GM12878 (cell line): ENCODE measurements around the gene FAM20B. TPM values are rescaled to one million over a fixed set of nuclear protein-coding genes. Genes with fewer than 3 reads are reported as not detected.

Source experiments
- ATAC-seq: fragments of 200-7000 bp; cut with Tn5 transposase; 3 replicates; pipeline ENCODE4 v1.9.1; 2020; ENCODE audit warnings: mild to moderate bottlenecking, moderate library complexity
- BruUV-seq: library from RNA; stranded (reverse); fragments of 400-500 nt; replicated peaks from 2 replicates; lab custom pipeline; 2021; lab: Mats Ljungman, UMichigan
- CTCF ChIA-PET: fragments of 300-600 bp; sonication (Branson Sonifier 250); formaldehyde crosslinking; extraction: SDS; loops from one replicate; lab custom pipeline; 2021; ENCODE audit warnings: inconsistent platforms; lab: Yijun Ruan, JAX
- POLR2A ChIA-PET: fragments of 350-600 bp; formaldehyde crosslinking; extraction: SDS; loops from one replicate; lab custom pipeline; 2021; ENCODE audit warnings: inconsistent platforms; lab: Charles Lee
- RAD21 ChIA-PET: fragments of 300-600 bp; sonication (Branson Sonifier 250); formaldehyde crosslinking; loops from one replicate; lab custom pipeline; 2023; ENCODE audit warnings: antibody characterized with exemption; ENCODE audit not compliant: unreplicated experiment; lab: Charles Lee
- SMC1A ChIA-PET: fragments of 300-600 bp; sonication (Branson Sonifier 250); formaldehyde crosslinking; loops from one replicate; lab custom pipeline; 2023; ENCODE audit not compliant: unreplicated experiment, uncharacterized antibody; lab: Charles Lee
- DNase-seq: peaks from one replicate; pipeline ENCODE4 v3.0.0-alpha.2; 2011; ENCODE audit warnings: low read depth, low spot score
- FAIRE-seq: peaks from 3 replicates; lab custom pipeline; 2011; peaks lifted over from hg19 to GRCh38; lab: Jason Lieb, UNC
- H2AFZ ChIP-seq: 2 replicates; pipeline ENCODE4 v1.6.0; 2011; ENCODE audit warnings: low read depth, low read length, control low read depth; ENCODE audit not compliant: control insufficient read depth
- H3K27ac ChIP-seq: 2 replicates; pipeline ENCODE4 v1.5.1; 2011; ENCODE audit warnings: control low read depth; ENCODE audit not compliant: control insufficient read depth, insufficient read depth
- H3K27me3 ChIP-seq, 2 experiments: replicated peaks in 1 of 2; 2 replicates each; pipeline versions ENCODE4 v1.6.0 to v1.6.1; 2011; ENCODE audit warnings: low read length in 1 of 2; ENCODE audit not compliant: control insufficient read depth in 2 of 2, insufficient read depth in 2 of 2
- H3K36me3 ChIP-seq, 2 experiments: 2 replicates each; pipeline ENCODE4 v1.5.1; 2011; ENCODE audit warnings: low read length in 1 of 2; ENCODE audit not compliant: control insufficient read depth in 2 of 2, insufficient read depth in 2 of 2
- H3K4me1 ChIP-seq: 2 replicates; pipeline ENCODE4 v1.6.1; 2011; ENCODE audit warnings: mild to moderate bottlenecking, low read length, moderate library complexity, mixed read lengths; ENCODE audit not compliant: control insufficient read depth, insufficient read depth
- H3K4me2 ChIP-seq: 2 replicates; pipeline ENCODE4 v1.6.0; 2011; ENCODE audit warnings: control low read depth; ENCODE audit not compliant: control insufficient read depth, insufficient read depth
- H3K4me3 ChIP-seq: fragments of 200-600 bp; sonication (generic); 2 replicates; pipeline ENCODE4 v1.5.1; 2016
- H3K79me2 ChIP-seq: 2 replicates; pipeline ENCODE4 v1.6.0; 2011; ENCODE audit warnings: low read length; ENCODE audit not compliant: control insufficient read depth, insufficient read depth
- H3K9ac ChIP-seq: 2 replicates; pipeline ENCODE4 v1.8.0; 2011; ENCODE audit warnings: low read length, control low read depth, mixed read lengths; ENCODE audit not compliant: control insufficient read depth, insufficient read depth
- H3K9me3 ChIP-seq: replicated peaks from 3 replicates; pipeline ENCODE4 v1.5.1; 2011; ENCODE audit warnings: mild to moderate bottlenecking, low read length; ENCODE audit not compliant: control insufficient read depth, insufficient read depth
- H4K20me1 ChIP-seq: 2 replicates; pipeline ENCODE4 v1.6.0; 2011; ENCODE audit not compliant: control insufficient read depth, insufficient read depth
- BCL11A ChIP-seq: IDR thresholded peaks from 2 replicates; pipeline ENCODE4 v1.6.1; 2011; ENCODE audit warnings: low read depth, low read length
- IKZF1 ChIP-seq: fragments of 450-650 bp; conservative IDR thresholded peaks from 2 replicates; pipeline ENCODE4 v1.6.1; 2017; ENCODE audit warnings: antibody characterized with exemption, mild to moderate bottlenecking
- JUNB ChIP-seq: IDR thresholded peaks from 2 replicates; pipeline ENCODE4 v1.6.1; 2016; ENCODE audit warnings: antibody characterized with exemption, mild to moderate bottlenecking
- JUND ChIP-seq: IDR thresholded peaks from 2 replicates; pipeline ENCODE4 v1.6.1; 2012; ENCODE audit warnings: low read depth, mild to moderate bottlenecking, low read length, improper control_type of control experiment, moderate library complexity
- KAT2A ChIP-seq: conservative IDR thresholded peaks from 2 replicates; pipeline ENCODE4 v1.6.1; 2011; ENCODE audit warnings: low read depth, low read length; ENCODE audit not compliant: control insufficient read depth
- MEF2A ChIP-seq: IDR thresholded peaks from 2 replicates; pipeline ENCODE4 v1.6.1; 2011; ENCODE audit warnings: low read depth, mild to moderate bottlenecking, low read length, moderate library complexity; ENCODE audit not compliant: insufficient read depth
- MTA2 ChIP-seq: fragments of 450-650 bp; IDR thresholded peaks from 2 replicates; pipeline ENCODE4 v1.6.1; 2016; ENCODE audit warnings: low read depth, mild to moderate bottlenecking, moderate library complexity
- NBN ChIP-seq: fragments of 450-650 bp; IDR thresholded peaks from 2 replicates; pipeline ENCODE4 v1.6.1; 2016
- ZSCAN29 ChIP-seq: fragments of 450-650 bp; IDR thresholded peaks from 2 replicates; pipeline ENCODE4 v1.6.1; 2017; ENCODE audit warnings: mild to moderate bottlenecking, moderate library complexity
- WGBS: methylation state at CpG from one replicate; pipeline ENCODE4 v1.1.6; 2016; ENCODE audit warnings: low lambda C conversion rate; ENCODE audit not compliant: insufficient replicate concordance, insufficient coverage; ENCODE audit errors: missing lambda C conversion rate; 5-methylcytosine and 5-hydroxymethylcytosine counted together
- in situ Hi-C: fragments of 300-500 bp; cut with MboI; formaldehyde crosslinking; loops from 9 replicates; pipeline ENCODE4 v1.14.3; 2018; ENCODE audit warnings: mixed read lengths
- intact Hi-C: fragments of 100-400 bp; cut with micrococcal nuclease; formaldehyde crosslinking; loops from one replicate; pipeline ENCODE4 v1.14.2; 2022; ENCODE audit not compliant: unreplicated experiment
- polyA plus RNA-seq, 11 experiments: library from polyadenylated mRNA; depleted of rRNA in 4 of 11; unstranded in 6 of 11; stranded (reverse) in 5 of 11; fragments of >200 nt; fragmentation: Nextera tagmentation in 4 of 11; fragmentation: Illumina TruSeq in 1 of 11; extraction: Ambion mirVana in 4 of 11; extraction: Trizol in 1 of 11; gene quantifications; 1 replicate in 1 of 11; 2 replicates in 10 of 11; pipeline versions ENCODE4 v1.2.1 to v1.2.3, GENCODE V29; 2011 to 2016; ENCODE audit warnings: inconsistent platforms in 2 of 11, missing spikeins in 2 of 11, low read depth in 1 of 11
- total RNA-seq, 4 experiments: library from RNA; depleted of rRNA in 3 of 4; stranded (reverse); fragments of >200 nt in 3 of 4; fragmentation: Illumina TruSeq in 1 of 4; extraction: Trizol in 1 of 4; gene quantifications; 2 replicates each; pipeline versions ENCODE4 v1.2.1 to v1.2.3, GENCODE V29; 2013 to 2021
- TF ChIP-seq, protein P1 (sequence below): fragments of 450-650 bp; IDR thresholded peaks from 2 replicates; pipeline ENCODE4 v1.6.1; 2017; ENCODE audit warnings: mild to moderate bottlenecking, low read depth, inconsistent platforms; ENCODE audit not compliant: poor library complexity, severe bottlenecking
- TF ChIP-seq, protein P2 (sequence below), 3 experiments: IDR thresholded peaks in 2 of 3; conservative IDR thresholded peaks in 1 of 3; 2 replicates each; pipeline ENCODE4 v1.5.1; 2011; ENCODE audit warnings: low read depth in 3 of 3, low read length in 3 of 3, mild to moderate bottlenecking in 3 of 3, control low read depth in 2 of 3, moderate library complexity in 2 of 3, inconsistent platforms in 1 of 3, mixed read lengths in 1 of 3; ENCODE audit not compliant: control insufficient read depth in 2 of 3, insufficient read depth in 1 of 3; ENCODE audit errors: extremely low read depth in 1 of 3
- TF ChIP-seq, protein P3 (sequence below): IDR thresholded peaks from 2 replicates; pipeline ENCODE4 v1.6.1; 2012; ENCODE audit warnings: low read depth, low read length, improper control_type of control experiment
- TF ChIP-seq, protein P4 (sequence below): IDR thresholded peaks from 2 replicates; pipeline ENCODE4 v1.6.1; 2012; ENCODE audit warnings: low read depth, low read length, improper control_type of control experiment

The FAM20B gene
- total and polyA plus RNA-seq, 10 of the 15 experiments (the other 5 are each of a cell fraction or from before 2014, with no cell fraction given): 2.4 to 25.6 (median 12.8) TPM

DNA sequence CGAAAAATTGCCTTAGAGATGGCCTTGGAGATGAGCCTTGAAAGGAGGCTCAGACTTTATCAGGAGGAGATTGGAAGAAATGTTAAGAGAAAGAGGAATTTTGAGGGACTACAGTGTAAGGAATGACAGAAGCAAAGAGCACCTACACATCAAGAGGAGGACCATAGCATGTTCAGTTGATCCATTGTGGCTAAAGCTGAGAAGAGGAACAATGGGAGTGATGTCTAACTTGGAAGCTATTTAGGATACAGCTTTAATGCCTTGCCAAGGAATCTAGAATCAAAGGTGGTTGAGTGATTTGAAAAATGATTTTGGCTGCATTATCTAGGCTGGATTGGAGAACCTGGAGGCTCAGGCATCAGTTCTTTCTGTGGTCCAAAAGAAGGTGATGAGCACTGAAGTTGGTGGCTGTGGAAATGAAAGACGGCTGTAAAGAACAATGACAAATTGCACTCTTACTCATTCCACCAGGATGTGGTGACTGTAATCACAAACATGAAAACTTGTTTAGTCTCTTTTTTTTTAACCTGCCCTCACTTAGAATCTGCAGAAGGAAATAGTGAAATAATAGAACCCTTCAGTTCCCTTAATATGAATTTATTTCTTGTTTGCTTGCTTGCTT, 11.3 kb downstream of the FAM20B start (continued):
- TF ChIP-seq, protein P1, sequence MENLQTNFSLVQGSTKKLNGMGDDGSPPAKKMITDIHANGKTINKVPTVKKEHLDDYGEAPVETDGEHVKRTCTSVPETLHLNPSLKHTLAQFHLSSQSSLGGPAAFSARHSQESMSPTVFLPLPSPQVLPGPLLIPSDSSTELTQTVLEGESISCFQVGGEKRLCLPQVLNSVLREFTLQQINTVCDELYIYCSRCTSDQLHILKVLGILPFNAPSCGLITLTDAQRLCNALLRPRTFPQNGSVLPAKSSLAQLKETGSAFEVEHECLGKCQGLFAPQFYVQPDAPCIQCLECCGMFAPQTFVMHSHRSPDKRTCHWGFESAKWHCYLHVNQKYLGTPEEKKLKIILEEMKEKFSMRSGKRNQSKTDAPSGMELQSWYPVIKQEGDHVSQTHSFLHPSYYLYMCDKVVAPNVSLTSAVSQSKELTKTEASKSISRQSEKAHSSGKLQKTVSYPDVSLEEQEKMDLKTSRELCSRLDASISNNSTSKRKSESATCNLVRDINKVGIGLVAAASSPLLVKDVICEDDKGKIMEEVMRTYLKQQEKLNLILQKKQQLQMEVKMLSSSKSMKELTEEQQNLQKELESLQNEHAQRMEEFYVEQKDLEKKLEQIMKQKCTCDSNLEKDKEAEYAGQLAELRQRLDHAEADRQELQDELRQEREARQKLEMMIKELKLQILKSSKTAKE: peak; percentile 54
- no peak for TF ChIP-seq ZSCAN29
- TF ChIP-seq NBN: 0 out of 2 replicates have a peak, but pooled peaks have one; percentile 40
- TF ChIP-seq MTA2: peak; percentile 69
- 0 out of 2 replicates have a peak, but pooled peaks have one; percentile 28 for TF ChIP-seq MEF2A

DNA sequence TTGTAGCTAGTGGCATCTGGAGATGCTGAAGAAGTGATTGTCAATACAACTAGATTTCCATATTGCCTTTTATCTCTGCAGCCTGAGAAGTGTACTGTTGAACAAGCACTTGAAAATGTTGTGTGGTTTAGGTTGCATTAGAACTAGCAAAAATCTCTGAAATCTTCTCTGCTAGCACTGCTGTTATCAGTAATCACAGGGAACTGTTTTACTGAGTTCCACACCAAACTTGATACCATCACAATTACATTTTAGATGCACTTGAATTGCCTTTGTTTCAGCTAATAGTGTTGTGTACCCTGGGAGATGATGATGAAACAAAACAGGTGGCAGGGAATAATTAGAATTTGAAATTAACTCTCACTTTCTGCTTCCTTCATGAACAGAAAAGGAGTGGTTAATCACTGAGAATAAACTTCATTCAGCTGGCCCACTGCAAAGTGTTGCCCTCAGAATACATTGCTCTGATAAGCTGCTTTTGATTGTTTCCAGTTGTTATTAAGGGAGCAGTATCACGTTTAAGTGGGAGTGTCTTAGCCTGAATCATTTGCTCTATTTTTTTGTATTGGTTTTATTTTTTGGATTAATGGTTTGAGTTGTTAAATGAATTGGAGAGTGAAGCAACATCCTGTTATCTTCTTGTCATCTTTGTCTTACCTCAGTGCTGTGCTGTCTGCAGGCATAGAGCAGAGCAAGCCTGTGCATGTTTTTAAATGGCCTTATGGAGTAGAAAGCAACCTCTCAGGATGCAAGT, 13.0 kb downstream of the FAM20B start:
- no peaks in the 10 kb centered on the region for H3K27me3 ChIP-seq
- ChIA-PET CTCF (interaction anchor here (1.1 to 1.7 kb wide), 2 partner anchors 13 to 497 kb away, joined by 3 read pairs; no protein-coding TSS in a partner anchor), RAD21 (interaction anchor here (1.0 kb wide), 1 partner anchor 11 kb away, joined by 3 read pairs; no protein-coding TSS in a partner anchor), SMC1A (interaction anchor here (0.7 to 2.2 kb wide), 8 partner anchors 9 to 262 kb away, joined by 3 to 11 read pairs (median 4); partner anchors contain the start of gene SOAT1), POLR2A (interaction anchor here (0.6 to 1.2 kb wide), 3 partner anchors 15 to 301 kb away, joined by 3 read pairs; no protein-coding TSS in a partner anchor)
- WGBS: 47% methylated on average over 1 of the region's 1 CpG
- H3K27ac ChIP-seq: no peak overlapping the region
- ATAC-seq (no peak), FAIRE-seq (peak; percentile 52), DNase-seq (no peak)
- H3K4me2 ChIP-seq: no peak overlapping the region
- no peaks in the 10 kb centered on the region; the same call in 2 of the 3 replicates for H3K9me3 ChIP-seq
- H3K36me3 ChIP-seq: no peaks in the 10 kb centered on the region
- H4K20me1 ChIP-seq: no peaks in the 10 kb centered on the region
- intact Hi-C loops (no loop called here), in situ Hi-C loops (no loop called here)
- no peak overlapping the region for H3K4me3 ChIP-seq
- H2AFZ ChIP-seq: no peak overlapping the region
- peaks cover 43% of the 10 kb centered on the region for H3K4me1 ChIP-seq
- peaks cover 33% of the 10 kb centered on the region for H3K79me2 ChIP-seq
- H3K9ac ChIP-seq: no peak overlapping the region
- no TSS peak for BruUV-seq
- TF ChIP-seq JUND (no peak), IKZF1 (no peak), JUNB (no peak), KAT2A (no peak), BCL11A (no peak)
- TF ChIP-seq, protein P2, sequence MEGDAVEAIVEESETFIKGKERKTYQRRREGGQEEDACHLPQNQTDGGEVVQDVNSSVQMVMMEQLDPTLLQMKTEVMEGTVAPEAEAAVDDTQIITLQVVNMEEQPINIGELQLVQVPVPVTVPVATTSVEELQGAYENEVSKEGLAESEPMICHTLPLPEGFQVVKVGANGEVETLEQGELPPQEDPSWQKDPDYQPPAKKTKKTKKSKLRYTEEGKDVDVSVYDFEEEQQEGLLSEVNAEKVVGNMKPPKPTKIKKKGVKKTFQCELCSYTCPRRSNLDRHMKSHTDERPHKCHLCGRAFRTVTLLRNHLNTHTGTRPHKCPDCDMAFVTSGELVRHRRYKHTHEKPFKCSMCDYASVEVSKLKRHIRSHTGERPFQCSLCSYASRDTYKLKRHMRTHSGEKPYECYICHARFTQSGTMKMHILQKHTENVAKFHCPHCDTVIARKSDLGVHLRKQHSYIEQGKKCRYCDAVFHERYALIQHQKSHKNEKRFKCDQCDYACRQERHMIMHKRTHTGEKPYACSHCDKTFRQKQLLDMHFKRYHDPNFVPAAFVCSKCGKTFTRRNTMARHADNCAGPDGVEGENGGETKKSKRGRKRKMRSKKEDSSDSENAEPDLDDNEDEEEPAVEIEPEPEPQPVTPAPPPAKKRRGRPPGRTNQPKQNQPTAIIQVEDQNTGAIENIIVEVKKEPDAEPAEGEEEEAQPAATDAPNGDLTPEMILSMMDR (IDR thresholded peaks at IDR 0.05 in 2 of 3, conservative IDR thresholded peaks at IDR 0.05 in 1 of 3; ENCODE audit: control insufficient read depth in 2 of 3, extremely low read depth in 1 of 3, insufficient read depth in 1 of 3, low read depth in 3 of 3, low read length in 3 of 3): no peak
- TF ChIP-seq, protein P3, sequence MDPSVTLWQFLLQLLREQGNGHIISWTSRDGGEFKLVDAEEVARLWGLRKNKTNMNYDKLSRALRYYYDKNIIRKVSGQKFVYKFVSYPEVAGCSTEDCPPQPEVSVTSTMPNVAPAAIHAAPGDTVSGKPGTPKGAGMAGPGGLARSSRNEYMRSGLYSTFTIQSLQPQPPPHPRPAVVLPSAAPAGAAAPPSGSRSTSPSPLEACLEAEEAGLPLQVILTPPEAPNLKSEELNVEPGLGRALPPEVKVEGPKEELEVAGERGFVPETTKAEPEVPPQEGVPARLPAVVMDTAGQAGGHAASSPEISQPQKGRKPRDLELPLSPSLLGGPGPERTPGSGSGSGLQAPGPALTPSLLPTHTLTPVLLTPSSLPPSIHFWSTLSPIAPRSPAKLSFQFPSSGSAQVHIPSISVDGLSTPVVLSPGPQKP: no peak
- TF ChIP-seq, protein P4, sequence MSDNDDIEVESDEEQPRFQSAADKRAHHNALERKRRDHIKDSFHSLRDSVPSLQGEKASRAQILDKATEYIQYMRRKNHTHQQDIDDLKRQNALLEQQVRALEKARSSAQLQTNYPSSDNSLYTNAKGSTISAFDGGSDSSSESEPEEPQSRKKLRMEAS: no peak
